Measurements from ENCODE around the gene TRAK1.

TRAK1 gene

DNA sequence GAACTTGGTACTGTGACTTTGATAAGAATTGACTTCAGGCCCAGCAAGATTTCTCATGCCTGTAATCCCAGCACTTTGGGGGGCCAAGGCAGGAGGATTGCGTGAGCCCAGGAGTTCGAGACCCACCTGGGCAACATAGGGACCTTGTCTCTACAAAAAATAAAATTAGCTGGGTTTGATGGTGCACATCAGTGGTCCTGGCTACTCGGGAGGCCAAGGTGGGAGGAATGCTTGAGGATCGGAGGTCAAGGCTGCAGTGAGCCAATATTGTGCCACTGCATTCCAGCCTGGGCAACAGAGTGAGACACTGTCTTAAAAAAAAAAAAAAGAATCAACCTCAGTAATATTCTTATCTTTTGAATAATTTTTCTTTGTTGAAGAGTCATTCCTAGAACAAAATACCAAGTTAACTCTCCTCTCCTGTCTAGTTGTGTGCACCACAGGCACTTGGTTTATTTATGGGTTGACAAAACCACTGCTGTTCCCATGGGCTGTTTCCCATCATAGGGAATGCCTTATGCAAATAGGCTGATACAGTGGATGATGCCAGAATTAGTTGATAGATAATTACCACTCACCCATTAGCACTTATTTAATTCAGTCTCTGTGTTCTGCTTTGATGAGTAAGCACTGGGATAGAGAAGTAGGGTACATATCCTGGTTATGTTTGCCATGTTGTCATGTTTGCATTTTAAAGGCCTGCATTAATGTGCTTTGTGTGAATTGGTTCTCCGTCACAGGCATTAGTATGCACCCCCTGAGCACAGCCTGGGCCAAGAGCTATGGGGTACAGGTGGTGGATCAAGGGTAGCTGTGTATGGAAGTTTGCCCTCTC, 32.9 kb downstream of the TRAK1 start:
- no peak for DNase-seq (ENCODE audit: low spot score)

DNA sequence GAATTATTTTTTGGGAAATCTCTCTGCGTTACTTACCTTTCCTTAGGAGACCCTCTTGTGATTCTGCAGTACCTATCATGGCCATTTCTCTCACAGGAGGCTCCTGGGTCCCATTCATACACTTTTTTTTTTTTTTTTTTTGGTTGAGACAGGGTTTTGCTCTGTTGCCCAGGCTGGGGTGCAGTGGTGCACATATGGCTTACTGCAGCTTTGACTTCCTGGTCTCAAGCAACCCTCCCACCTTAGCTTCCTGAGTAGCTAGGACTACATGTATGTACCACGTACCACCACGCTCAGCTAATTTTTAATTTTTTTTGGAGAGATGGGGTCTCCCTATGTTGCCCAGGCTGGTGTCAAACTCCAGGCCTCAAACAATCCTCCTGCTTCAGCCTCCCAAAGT, 36.1 kb downstream of the TRAK1 start:
- no peak for DNase-seq (ENCODE audit: low spot score)

DNA sequence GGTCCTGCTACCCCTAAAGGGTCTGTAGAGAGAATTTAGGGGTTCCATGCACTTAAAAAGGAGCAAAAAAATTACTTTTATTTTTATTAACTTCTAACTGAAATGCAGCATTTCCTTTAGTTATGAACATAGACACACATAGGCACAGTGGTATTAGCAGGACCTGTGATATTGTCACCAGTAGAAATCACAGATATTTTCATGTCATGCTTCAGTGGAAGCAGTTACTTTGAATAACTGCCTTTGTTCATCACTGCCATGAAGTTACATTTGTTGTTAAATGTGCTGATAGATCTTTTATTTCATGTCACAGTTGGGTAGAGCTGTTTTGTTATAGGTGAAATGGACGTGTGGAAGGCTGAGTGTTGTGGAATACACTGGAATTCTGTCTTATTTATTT, 37.4 kb downstream of the TRAK1 start:
- DNase-seq (ENCODE audit: low spot score), result no peak

DNA sequence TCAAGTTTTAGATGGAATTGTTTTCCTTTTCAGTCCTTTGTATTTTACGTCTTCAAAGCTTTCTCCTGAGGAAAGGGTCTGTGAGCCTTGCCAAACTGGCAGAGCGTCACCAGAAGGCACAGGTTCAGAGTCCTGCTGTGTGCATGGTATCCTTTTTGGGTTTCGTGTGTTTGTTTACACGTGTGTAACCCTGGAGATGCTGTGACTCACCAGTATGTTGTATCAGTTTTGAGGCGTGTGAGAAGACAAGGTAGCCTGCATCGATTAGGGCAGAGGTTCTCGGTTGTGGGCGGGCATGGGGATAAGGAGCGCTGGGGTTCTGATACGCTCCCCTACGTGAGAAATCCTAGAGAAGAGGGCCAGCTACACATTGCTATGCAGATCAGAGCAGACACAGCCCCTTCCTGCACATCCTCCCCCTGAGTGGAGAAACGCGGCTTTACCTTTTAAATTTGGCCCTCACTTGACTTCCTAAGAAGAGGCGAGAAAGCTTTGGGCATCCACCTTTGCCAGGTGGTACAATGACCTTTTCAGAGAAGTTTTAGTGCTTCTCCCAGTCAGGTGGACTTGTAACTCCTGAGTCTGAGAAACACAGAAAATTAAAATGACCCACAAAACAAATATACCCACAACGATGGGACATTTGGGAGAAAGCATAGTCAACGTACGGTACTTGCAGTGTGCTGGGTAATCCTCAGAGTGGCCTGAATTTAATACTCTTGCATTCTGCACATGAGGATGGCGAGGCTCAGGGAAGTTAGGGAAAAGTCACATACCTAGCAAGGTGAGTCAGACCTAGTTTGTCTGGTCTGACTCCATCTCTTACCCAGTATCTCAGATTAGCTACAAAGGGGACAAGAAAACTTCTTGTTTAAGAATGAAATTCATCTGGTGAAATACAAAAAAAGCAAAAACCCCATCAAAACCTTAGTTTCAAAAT, 38.1 kb downstream of the TRAK1 start:
- DNase-seq (ENCODE audit: low spot score), result peak; percentile 26

DNA sequence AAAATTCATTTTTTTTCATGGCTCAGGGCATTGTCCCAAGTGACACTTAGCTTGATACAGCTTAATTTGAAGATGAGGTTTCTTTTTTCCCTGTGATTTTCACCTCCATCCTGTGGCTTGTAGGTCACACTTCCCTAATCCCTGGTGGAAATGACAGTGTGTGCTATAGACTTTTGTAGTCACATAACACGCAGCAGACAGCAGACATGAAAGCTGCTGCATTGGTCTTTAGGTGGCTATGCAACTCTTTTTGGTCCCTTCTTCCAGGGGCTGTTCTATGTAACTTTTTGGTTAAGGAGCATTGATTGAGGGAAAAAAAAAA, 38.8 kb downstream of the TRAK1 start:
- DNase-seq (ENCODE audit: low spot score), result no peak

DNA sequence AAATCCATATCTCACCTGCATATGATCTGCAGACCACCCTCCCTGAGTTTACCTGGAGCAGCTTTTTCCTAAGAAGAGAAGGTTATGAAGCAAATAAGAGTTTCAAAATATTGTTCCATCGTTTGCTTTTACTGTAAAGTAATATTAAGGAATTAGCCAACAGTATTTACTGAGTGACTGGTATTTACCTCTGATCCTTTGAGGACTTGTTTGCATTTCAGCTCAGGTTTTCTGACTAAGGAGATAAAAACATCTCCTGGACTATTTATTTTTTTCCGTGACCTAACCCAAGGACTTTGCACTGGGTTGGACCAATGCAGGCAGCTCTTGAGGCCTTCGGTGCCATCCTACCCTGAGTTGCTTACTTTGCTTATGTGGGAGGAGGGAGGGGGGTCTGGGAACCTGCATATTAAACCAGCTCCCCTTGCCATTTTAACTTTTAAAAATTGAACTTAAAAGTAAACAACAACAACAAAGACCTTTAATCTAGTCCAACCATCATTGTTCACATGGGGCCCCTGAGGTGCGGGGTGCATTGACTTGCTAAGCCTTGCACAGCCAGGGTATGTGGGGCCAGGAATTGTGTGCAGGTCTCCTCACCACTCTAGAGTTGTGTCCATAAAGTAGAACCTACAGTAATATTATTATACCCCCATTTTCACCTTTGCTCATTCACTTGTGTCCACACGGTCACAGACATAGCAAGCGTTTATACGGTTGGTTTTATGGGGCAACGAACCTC, 39.3 kb downstream of the TRAK1 start:
- DNase-seq (ENCODE audit: low spot score), result no peak

DNA sequence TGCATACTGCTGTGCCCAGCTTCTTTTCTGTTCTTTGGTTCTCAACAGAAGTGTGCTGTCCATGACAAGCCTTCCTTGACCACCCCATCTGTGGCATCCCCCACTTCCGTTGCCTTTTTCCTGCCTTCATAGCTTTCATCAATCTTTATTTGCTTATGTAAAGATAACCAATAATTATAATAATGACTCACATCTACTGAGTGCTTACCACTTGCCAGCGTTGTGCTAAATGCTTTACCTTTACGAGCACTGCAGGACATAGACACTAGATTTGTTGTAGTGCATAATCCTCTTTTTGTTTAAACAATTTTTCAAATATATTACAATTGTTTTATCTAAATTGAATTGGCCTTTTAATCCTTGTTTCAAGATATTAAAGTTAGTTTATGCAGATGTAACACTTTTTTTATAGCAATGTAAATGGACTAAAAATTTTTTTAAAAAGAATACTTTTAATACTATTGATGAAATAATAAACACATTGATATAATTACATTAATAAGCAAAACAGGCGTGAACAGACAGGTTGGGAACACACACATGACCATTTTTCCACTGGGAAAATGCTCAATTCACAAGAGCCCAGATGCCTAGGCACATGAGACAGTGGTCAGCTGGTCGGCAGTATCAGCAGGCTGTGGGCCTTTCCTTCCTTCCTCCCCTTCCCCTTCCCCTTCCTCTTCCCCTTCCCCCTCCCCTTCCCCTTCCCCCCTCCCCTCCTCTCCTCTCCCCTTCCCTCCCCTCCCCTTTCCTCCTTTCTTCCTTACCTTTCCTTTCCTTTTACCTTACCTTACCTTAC, 42.5 kb downstream of the TRAK1 start:
- no peak for DNase-seq (ENCODE audit: low spot score)

DNA sequence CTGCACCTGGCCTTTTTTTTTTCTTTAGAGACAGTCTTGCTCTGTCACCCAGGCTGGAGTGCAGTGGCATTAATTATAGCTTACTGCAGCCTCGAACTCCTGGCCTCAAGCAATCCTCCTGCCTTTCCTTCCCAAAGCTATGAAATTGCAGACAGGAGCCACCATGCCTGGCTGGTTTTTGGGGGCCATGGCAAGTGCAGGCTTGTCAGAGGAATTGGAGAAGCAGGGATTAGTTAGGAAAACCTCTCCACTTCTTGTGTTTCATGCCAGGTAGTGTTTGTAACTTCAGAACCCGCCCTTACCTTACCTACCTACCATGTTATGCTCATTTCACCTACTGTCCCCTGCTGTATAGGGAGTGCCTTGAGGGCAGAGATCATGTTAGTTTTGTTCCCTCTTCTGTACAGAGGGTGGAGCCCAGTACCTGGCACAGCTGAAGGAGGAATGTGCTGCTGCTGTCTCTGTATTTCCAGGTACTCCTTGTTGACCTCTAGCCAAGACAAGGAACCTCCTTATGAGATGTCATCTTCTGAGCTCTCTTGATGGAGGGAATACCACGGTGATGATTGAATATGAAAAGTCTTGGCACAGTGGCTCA, 43.8 kb downstream of the TRAK1 start:
- no peak for DNase-seq (ENCODE audit: low spot score)

DNA sequence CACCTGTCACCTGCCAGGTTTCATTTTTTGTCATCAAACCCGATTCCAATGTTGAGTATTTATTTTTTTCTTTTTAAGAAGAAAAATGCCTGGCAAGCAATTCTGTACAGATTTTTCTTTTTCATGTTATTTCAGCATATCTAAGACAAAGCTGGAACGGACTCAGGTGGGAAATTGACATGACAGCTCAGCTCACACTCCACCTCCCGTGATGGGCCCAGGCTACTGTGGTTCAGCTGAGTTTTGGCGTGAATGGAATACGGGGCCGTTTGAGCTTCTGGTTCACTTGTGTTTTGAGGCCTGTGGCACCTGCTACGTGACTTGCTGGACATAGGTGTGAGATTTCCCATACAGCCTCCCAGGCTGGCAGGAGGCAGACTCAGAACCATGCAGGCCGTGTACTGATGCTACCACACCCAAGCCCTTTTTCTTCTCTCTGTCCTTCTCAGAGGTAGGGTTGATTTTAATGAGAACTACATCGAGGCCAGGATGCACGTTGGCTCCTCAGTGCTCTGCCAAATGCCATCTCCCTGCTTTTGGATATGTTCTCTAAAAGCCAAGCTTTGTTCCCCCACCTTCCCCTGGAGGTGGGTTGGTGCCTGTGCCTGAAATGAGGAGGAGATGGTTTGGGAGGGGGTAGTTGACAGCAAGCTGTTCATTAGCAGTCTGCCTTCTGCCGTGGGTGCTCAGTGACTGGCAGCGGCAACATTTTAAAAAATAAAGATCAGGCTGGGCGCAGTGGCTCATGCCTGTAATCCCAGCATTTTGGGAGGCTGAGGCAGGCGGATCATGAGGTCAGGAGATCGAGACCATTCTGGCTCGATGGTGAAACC, 48.7 kb downstream of the TRAK1 start:
- DNase-seq (ENCODE audit: low spot score), result no peak

DNA sequence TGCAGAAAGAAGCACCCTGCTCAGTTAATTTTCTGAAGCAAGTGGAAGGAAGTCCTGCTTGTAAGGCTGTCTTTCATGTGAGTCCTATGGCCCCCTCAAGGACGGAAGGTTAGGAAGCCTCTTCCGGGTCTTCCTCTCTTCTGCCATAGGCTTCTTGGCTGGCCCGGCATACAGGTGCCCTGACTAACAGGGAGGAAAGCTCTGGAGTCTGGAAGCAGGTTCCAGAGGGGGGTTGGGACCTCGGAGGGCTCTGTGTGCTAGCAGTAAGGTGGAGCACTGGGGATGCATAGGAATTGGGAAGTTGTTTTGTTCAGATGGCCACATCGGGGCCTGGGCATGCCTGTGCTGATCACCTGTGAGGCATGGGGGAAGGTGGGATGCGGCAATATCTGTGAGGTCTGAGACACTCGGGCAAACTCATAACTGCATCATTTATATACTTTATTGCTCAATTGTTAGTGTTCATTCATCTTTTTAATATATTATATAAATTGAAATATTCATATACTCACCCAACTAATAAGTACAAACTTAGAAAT, 49.6 kb downstream of the TRAK1 start:
- no peak for DNase-seq (ENCODE audit: low spot score)

DNA sequence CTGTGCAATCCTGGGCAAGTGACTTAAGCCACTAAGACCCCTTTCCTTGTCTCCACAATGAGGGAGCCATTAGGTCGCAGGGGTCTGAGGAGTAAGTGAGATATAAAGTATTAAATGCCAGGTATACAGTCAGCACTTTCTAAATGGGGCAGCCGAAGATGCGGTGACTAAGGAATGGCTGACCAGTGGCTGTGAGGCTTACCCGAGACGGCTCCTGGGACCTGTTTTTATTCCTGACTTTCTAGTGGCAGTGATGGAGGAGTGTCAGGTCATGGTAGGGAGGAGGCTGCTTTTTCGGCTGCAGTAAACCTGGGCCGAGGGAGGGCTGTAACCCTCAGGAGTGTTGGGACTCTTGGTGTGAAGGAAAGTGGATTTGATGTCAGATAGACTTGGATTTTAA, 52.3 kb downstream of the TRAK1 start:
- no peak for DNase-seq (ENCODE audit: low spot score)

DNA sequence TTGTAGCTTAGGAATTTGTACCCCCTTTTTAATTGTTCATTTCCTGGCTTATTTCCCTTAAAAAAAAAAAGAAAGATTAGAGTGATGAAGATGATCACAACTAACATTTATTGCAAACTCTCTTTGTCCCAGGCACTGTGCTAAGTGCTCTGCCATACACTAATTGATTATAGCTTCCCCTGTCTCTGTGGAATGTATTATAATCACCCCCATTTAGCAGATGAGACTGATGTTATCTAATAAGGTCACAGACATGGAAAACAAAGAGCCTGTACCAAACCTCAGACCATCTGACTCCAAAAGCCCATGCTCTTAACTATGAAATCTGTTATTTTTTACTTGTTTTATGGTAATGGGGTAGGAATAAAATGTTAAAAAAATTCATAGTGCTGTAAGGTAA, 53.1 kb downstream of the TRAK1 start:
- DNase-seq (ENCODE audit: low spot score), result no peak

DNA sequence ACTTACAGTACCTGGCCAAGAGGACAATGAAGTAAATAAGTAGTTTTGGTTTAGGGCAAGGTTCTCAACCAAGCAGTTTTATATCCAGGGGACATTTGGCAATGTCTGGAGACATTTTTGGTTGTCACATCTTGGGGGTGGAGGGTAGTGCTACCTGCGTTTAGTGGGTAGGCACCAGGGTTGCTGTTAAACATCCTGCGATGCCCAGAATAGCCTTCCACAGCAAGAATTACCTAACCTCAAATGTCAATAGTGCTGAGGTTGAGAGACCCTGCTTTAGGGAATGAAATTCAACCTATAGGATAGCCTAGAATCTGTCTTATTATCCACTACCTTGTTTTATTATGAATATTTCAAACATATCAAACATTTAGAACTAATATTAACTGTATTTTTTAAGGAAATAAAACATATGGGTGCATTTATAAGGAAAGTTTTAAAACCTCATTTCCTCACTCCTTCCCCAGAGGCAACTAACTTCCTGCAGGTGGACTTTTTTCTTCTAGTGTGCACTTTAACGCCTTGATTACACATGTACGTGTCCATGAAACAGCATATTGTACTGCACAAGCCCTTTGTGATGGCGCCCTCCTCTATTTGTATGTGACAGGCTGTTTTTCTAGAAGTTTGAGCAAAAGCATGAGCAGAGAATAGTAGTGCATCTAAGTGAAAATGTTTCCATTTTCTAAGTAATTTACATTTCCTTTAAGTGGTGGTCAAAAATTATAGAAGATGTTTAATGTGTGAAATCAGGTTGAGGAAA, 57.1 kb downstream of the TRAK1 start:
- no peak for DNase-seq (ENCODE audit: low spot score)

DNA sequence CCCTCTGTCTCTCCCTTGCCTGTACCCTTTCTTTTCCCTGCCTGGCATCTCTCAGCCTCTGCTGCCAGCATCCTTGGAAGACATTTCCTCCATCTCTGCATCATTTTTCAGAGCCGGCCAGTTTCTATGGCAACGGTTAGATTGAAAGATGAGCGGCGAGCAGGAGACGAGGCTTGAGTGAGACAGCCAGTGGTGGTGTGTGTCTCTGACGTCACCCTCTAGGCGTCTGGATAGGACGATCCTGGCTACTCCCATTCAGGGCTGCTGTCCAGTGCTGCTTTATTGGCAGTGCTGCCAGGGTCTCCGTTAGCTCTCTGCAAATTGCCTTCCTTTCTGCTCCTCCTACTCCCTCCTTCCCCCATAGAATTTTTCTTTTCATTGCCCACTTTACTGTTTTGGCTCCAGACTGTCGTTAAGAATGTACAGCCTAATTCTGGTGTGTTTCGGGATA, 57.9 kb downstream of the TRAK1 start:
- DNase-seq (ENCODE audit: low spot score), result peak; percentile 84

DNA sequence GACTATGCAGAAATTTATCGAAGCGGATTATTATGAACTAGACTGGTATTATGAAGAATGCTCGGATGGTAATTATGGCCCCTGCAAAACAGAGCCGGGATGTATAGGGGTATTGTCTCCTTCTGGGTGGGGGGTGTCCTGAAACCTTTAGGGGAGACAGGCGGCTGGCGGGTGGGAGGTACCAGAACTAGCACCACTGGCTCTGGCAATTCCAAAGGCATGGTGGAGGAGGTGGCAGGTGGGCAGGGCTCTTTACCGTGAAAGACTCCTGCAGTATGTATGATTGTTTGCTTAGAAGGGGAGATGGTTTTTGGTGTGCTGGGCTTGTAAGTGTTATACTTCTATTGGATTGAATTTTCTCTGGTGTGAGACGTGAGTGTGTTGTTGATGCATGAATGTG, 58.4 kb downstream of the TRAK1 start:
- DNase-seq (ENCODE audit: low spot score), result no peak

DNA sequence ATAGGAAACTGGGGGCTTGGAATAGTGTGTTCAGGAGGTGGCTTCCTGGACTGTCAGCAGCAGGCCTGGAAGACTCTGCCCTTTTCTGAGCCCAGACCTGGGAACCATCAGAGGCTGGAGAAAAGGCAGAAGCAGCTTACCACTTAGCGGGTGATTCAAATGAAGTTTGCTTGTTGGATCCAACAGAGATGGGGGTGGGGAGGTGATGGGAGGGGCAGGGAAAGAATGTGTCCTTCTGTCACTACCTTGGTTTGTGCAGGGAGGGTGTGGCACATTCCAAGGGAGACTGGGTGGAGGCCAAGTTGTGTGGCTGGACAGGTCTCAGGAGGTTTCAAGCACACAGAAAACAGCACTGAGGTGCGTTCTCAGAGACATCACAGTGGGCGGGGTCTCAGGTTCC, 58.8 kb downstream of the TRAK1 start:
- no peak for DNase-seq (ENCODE audit: low spot score)

DNA sequence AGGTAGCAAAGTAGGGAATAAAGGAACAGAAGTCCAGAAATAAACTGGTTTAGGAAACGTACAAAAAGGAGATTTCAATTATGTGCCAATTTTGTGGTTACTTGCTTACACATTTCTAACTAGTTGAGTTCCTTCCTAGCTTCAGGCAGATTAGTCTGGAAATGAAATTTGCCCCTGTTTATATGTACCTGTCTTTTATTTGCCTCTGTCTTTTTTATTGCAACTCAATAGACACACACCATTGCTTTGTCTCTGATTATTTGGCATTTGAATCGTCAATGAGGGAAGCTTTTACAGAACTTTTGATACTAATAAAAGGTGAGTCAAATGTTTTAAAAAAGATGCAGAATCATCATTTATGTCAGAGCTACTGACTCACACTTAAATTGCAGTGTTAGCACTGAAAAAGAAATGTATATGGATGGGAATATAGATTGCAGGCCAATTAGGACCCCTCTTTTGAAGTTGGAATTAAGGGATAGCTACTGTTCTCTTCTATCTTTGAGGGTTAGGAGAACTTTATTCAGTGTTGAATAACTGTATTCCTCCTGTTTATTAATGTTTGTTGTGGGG, 60.5 kb downstream of the TRAK1 start:
- DNase-seq (ENCODE audit: low spot score), result no peak

DNA sequence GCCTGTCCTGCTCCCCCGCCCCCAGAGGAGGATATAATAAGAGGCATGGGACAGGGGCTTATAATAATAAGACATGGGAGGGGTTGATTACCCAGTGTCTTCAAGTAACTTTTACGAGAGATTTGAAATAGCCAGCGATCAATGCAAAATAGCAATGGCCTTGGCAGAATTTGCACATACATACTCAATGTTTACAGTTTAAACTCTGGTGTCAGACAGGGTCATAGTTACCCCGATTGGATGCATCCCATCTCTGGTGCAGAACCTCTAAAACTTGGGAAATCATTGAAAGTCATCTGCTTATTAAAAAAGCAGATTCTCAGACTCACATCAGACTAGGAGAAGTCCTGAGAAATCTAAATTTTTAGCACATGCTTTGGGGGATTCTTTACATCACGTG, 61.0 kb downstream of the TRAK1 start:
- no peak for DNase-seq (ENCODE audit: low spot score)

DNA sequence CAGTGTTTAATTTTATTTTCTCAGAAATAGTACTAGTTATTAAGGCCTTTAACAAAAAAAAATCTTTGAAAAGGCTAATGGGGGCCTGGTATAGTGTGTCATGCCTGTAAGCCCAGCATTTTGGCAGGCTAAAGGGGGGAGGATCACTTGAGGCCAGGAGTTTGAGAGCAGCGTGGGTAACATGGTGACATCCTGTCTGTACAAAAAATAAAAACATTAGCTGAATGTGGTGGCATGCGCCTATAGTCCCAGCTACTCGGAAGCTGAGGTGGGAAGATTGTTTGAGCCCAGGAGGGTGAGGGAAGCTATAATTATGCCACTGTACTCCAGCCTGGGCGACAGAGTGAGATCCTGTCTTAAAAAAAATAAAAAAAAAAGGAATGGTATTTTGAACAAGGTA, 61.9 kb downstream of the TRAK1 start:
- no peak for DNase-seq (ENCODE audit: low spot score)

All from AG08395 (cell line).